Peyer's patch (tissue), 4 donors: Measurements from ENCODE around the gene TDRD5.

ENCODE experiments used
- CTCF ChIP-seq, 6 experiments: fragments of 450-650 bp in 4 of 6; fragments of 200-600 bp in 2 of 6; sonication (generic) in 1 of 6; IDR thresholded peaks; one replicate each; pipeline ENCODE4 v1.5.1; 2017 to 2019; ENCODE audit warnings: antibody characterized with exemption in 6 of 6, mild to moderate bottlenecking in 3 of 6, moderate library complexity in 1 of 6
- POLR2A ChIP-seq, 2 donors: fragments of 450-650 bp; IDR thresholded peaks; one replicate each; pipeline ENCODE4 v1.5.1; 2017; ENCODE audit warnings: antibody characterized with exemption in 2 of 2, mild to moderate bottlenecking in 2 of 2, moderate library complexity in 2 of 2

GRCh38 chr1:179550746-179551682 is 40.6 kb upstream of the TDRD5 start:
- TF ChIP-seq CTCF (IDR thresholded peaks at IDR 0.05) = no peak
- no peak for TF ChIP-seq POLR2A (IDR thresholded peaks at IDR 0.05)
